SKM-1 treated with dmso at 0.1 percent for 144 hours (cell line): ENCODE measurements around the gene SH3RF3.
A peak's percentile ranks its signal among the peaks of the same experiment; 100 is the strongest.
"Not testable (repeated sequence)": the region's sequence is repeated elsewhere in the genome, so short reads cannot be mapped to it uniquely, and the experiment has no call there.

Experiments
- DNase-seq: peaks from one replicate; lab custom pipeline; 2025; ENCODE audit not compliant: unreplicated experiment; lab: John Stamatoyannopoulos, UW

Gene SH3RF3

GRCh38 chr2:109117780-109118179 lies 11.2 kb upstream of the SH3RF3 start:
- DNase-seq: no peak

DNA sequence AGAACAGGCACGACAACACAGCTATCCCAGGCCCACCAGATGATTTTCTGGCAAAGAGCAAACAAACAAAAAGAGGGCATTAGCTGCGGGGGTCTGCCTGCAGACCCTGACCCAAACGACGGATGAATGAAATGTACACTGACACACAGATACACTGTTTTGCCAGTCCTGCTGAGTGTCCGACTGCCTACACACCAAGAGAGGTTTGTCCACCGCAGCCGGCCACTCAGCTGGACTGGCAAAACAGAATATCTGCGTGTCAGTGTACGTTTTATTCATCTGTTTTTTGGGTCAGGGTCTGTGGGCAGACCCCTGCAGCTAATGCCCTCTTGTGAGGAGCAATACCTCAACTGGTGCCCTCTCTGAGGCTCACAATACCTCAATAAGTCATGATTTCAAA lies 10.7 kb upstream of the SH3RF3 start:
- DNase-seq: no peak

- DNase-seq: no peak
These were observed 8.8 kb upstream of the SH3RF3 start for GRCh38 chr2:109120166-109120565.

DNA sequence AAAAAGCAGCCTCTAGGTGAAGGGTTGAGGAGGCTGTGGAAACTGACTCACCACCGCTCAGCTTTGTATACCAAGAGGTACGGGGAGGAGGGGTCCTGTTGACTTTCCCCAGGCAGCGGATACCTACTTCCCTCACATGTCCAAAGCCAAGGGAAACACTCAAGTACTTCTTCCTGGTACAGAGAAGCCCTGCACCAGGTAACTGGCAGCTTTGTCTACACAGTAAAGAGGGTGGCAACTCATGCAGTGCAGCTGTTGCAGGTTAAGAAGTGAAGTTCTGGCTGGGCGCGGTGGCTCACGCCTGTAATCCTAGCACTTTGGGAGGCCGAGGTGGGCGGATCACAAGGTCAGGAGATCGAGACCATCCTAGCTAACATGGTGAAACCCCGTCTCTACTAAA lies 8.3 kb upstream of the SH3RF3 start:
- not testable (repeated sequence) for DNase-seq

DNA sequence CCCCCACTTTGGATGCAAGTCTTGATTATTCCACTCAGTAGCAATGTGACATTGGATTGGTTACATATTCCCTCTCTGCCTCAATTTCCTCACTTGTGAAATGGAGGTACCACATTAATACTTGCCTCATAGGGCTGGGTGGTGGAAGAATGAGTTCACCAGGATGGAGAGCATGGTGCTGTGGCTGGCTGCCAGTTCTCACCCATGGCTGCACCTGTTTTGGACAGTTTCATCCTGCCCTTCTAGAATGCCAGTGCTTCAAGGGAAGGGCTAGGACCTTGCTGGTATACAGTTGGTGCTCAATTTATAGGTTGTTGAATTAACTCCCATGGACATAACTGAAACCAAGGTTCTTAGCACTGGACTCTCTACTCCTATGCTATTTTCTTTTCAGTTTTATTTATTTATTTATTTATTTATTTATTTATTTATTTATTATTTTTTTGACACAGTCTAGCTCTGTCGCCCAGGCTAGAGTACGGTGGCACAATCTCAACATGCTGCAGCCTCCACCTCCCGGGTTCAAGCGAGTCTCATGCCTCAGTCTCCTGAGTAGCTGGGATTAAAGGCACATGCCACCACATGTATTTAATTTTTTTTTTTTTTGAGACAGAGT lies 5.3 kb upstream of the SH3RF3 start:
- no peak for DNase-seq

- DNase-seq: no peak
These were observed 3.9 kb upstream of the SH3RF3 start for GRCh38 chr2:109124982-109125592.

DNA sequence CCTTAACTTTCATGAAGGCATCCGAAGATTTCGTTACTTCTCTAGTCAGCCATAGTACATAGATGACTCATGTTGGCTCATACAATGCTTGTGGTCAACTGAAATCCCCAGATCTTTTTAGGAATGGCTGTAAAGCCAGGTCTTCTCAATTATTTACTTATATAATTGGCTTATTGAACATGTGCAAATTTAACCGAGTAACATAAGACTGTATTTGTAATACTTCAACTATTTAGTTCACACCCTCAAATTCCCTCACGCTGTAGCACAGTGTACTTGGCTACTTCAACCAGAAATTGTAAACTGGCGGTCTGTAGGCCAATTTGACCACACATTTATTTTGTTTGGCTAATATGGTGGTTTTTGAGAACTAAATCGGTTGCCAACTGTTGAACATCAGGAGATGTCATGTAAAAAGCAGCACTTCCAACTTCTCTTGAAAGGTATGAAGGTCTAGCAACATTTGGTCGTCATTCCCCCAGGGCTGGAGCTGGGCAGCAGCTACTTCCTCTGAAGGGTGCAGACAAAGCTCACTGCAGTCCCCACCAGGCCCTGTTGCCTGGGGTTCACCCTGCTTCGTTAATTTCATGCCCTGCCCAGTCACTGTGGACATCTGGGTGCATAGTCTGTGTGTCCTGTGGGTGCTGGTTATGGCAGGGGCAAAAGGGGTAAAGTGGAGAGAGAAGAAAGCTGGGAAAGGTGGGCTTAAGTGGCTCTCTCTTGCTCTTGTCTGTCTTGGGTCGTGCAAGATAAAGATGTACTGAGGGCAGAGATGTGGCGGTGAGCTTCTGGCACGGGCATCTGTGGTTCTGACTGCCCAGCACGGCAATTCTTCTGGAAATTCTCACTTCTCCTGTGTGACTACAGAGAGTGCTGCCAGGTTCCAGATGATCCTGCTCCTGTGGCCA lies 3.2 kb upstream of the SH3RF3 start:
- no peak for DNase-seq

- DNase-seq: no peak
These were observed 2.5 kb upstream of the SH3RF3 start for GRCh38 chr2:109126501-109126860.

DNA sequence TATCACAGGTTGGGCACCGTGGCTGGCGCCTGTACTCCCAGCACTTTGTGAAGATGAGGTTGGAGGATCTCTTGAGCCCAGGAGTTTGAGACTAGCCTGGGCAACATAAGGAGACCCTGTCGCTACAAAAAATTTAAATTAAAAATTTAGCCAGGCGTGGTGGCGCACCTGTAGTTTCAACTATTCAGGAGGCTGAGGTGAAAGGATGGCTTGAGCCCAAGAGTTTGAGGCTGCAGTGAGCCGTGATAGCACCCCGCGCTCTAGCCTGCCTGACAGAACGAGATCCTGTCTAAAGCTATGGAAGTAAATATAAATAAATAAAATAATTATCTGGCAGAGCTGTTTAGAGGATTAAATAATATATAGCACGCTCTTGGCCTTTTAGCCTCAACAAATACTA lies 1.4 kb upstream of the SH3RF3 start:
- no peak for DNase-seq

DNA sequence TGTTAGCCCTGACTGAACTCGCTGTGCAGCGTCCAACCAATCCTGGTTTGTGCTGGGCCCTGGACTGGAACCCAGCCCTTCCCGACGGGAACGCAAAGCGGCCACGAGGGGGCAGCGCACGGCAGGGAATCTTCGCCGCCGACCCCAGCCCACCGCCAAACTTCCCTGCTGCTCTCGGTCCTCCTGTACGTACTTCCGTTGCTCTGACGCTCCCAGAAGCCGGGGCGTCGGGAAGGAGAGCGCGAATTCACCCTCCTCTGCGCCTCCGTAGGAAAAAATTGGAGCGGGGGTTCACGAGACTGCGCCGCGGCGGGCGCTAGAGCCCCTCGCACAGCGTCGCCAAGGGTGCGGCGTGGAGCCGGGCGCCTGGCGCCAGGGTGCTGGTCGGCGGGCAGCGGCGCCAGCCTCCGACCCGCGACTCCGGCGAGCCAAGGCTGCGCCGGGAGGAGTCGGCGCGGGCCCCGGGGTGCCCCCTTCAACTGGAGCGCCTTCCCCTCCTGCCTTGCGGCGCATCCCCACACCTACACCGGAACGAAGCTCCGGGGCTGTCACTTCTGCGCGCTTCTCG lies 873 bp upstream of the SH3RF3 start:
- peak; percentile 80 for DNase-seq

- no peak for DNase-seq
These were observed 433 bp downstream of the SH3RF3 start for GRCh38 chr2:109129356-109129920.

DNA sequence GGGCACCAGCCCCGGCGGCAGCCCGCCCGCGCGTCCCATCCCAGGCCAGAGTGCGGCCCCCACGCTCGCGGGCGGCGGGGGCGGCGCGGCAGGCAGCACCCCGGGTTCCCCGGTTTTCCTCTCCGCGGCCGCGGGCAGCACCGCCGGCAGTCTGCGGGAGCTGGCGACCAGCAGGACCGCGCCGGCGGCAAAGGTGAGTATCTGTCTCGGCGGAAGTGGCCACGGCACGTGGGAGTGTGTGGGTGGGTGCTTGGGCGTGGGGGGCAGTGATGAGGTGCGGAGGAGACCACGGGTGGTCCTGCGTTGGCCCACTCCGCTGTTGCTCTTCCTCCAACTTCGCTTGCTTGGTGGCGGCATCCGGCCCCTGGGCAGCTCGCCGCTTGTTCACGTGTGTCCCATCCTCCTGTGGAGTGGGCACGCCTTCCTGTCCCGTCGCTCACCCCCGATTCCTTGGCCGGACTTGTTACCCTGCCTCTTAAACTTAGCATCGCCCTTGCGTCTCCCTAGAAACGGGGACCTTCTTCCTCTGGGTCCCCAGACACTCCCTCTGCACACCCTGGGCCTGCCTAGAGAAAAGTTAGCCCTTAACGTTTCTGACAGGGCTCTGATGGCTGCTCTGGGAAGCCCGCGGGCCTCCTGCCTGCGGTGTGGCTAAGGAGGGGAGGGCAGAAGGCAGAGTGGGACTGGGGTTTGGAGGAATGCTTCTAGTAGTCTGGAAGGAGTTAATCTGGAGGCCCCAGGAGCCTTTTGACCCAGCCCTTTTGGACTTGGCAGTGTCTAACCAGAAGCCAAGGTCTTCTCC lies 1.1 kb downstream of the SH3RF3 start:
- no peak for DNase-seq

- DNase-seq: no peak
These were observed 1.7 kb downstream of the SH3RF3 start for GRCh38 chr2:109130723-109130995.

DNA sequence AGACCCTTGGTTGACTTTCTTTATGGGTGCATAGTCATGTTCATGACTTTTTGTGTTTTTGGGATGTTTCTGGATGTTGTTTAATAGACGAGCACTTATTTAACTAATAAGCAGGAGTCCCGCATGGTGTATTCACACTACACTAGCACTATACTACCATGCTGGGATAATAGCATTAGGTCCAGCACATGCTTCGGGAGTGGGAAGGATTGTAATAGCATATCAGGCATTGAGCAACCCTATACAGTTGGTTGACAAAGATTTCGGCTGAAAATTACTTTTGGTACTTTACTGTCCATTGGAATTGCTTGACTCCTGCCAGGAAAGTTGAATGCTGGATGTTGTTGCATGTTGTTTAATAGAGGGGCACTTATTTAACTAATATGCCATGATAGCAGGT lies 2.8 kb downstream of the SH3RF3 start:
- DNase-seq: no peak

GRCh38 chr2:109132626-109133025 lies 3.6 kb downstream of the SH3RF3 start:
- DNase-seq: no peak

GRCh38 chr2:109133746-109134145 lies 4.7 kb downstream of the SH3RF3 start:
- no peak for DNase-seq

DNA sequence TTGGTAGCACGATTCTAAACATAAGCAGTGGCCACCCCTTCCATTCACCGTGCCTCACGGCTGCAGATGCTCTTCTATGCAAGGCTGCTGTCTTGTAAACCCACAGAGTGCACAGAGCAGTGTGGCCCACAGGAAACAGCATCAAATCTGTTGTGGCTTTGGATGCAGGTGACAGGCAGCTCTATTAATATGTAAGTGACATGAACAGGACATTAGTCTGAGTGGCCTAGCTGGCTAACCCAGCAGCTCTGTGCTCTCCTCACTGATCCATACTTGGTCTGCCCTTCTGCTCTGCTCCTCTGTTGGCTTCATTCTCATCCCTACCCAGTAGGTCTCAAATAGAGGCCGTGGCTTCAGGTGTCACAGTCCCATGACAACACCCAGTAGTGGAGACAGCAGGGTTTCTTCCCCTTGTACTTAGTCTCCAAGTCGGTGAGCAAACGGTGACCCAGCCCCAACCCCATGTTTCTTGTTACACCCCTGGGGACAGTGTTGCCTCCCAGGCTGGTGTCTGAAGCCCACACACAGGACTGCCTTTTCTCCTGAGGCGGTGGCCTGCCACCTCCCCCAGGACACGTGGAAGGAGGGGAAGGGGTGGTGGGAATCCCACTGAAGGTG lies 5.8 kb downstream of the SH3RF3 start:
- no peak for DNase-seq

DNA sequence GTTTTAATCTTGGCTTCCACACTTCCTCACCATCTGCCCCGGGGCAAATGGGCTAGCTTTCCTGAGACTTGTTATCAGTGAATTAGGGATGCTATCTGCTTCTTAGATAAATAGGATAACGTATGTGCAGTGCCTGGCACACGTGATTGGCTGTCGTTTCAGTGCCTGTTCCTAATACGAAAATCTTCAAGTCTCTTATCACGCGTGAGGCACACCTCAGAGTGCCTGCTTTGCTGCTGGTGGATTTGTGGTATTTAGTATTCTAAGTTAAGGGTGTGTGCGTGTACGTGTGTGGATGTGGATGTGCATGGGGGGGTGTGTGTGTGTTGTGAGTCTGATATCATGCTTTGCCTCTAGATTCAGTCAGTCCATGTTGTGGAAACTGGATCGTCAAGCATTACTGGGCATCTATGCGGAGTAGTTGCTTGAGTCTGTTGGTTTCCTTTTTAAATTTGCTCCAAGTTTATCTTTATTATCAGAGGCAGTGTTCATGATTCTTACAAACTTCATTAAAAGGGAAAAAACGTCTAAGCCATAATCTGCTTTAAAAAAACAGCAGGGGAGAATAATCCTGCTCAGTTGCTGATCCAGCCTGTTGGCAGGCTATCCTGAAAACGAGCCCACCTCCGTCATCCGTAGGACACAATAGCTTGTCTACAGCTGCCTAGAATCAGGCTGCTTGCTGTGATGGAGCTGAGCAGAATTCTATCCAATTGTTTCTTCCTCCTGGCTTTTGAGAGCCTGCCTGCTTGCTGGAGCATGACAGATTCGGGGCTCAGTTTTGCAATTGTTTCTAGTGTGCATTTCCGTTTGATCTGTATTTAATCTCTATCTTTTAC lies 6.6 kb downstream of the SH3RF3 start:
- DNase-seq: no peak

- no peak for DNase-seq
These were observed 7.5 kb downstream of the SH3RF3 start for GRCh38 chr2:109136542-109136941.

DNA sequence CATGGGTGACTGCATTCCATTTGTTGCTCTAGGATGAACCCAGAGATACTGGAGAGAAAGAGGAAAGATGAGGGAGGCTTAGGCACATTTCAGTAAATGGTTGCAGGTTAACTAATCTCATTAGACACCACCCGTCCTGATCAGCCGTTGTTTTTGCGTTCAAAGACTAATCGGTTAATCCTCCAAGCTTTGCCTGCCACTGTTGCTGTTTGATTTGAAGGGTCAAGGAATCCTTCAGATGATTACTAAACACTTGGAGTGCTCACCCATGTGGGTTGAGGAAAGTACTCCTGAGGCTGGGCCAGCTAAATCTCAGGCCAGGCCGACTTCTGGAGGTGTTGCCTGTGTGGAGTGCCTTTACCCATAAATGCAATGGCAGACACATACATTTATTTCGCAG lies 8.6 kb downstream of the SH3RF3 start:
- no peak for DNase-seq
